ENCODE results near the gene NARS2.

The NARS2 gene

DNA sequence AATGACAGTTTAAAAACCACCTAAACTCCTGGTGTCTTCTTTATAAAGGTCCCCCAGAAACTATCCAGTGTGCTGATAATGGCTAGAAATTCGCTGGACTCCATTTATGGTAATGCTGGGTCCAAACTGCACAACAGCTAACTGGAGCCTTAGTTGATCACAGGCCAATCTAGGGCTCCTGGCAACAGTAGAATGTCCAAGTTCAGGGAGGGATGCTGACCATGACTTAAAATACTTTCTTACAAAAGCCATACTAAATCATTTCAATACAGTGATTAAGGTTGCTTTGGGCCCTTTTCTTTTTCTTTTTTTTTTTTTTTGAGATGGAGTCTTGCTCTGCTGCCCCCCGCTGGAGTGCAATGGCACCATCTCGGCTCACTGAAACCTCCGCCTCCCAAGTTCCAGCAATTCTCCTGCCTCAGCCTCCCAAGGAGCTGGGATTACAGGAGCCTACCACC, 142.6 kb downstream of the NARS2 start:
- Histone ChIP-seq H3F3A (ENCODE audit: insufficient read depth, low read length) (peaks cover 12% of the 10 kb centered on the region), H3K4me1 (ENCODE audit: low read length) (peaks cover 30% of the 10 kb centered on the region), H3K4me2 (ENCODE audit: low read depth, low read length) (no peak overlapping the region), H2AFZ (ENCODE audit: low read length) (no peak overlapping the region), H3K36me3 (replicated peaks; ENCODE audit: insufficient read depth, low read length) (no peaks in the 10 kb centered on the region), H3K79me2 (ENCODE audit: low read length) (no peaks in the 10 kb centered on the region), H3K27ac (ENCODE audit: low read length) (no peak overlapping the region), H3K9ac (ENCODE audit: low read length) (no peak overlapping the region), H3K9me2 (replicated peaks; ENCODE audit: insufficient read depth, low read length) (no peaks in the 10 kb centered on the region), H3K9me3 (replicated peaks; ENCODE audit: insufficient read depth, low read length) (no peaks in the 10 kb centered on the region), H4K20me1 (ENCODE audit: insufficient read depth, low read length) (no peaks in the 10 kb centered on the region), H3K4me3 (ENCODE audit: low read length) (no peak overlapping the region), H3K27me3 (replicated peaks; ENCODE audit: insufficient read depth, low read length) (no peaks in the 10 kb centered on the region)
- peak; percentile 9 for DNase-seq
- no peak for TF ChIP-seq EZH2phosphoT487 (IDR thresholded peaks at IDR 0.05; ENCODE audit: low read length)
- TF ChIP-seq, protein P1, sequence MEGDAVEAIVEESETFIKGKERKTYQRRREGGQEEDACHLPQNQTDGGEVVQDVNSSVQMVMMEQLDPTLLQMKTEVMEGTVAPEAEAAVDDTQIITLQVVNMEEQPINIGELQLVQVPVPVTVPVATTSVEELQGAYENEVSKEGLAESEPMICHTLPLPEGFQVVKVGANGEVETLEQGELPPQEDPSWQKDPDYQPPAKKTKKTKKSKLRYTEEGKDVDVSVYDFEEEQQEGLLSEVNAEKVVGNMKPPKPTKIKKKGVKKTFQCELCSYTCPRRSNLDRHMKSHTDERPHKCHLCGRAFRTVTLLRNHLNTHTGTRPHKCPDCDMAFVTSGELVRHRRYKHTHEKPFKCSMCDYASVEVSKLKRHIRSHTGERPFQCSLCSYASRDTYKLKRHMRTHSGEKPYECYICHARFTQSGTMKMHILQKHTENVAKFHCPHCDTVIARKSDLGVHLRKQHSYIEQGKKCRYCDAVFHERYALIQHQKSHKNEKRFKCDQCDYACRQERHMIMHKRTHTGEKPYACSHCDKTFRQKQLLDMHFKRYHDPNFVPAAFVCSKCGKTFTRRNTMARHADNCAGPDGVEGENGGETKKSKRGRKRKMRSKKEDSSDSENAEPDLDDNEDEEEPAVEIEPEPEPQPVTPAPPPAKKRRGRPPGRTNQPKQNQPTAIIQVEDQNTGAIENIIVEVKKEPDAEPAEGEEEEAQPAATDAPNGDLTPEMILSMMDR (IDR thresholded peaks at IDR 0.05; ENCODE audit: low read length): peak; percentile 45

DNA sequence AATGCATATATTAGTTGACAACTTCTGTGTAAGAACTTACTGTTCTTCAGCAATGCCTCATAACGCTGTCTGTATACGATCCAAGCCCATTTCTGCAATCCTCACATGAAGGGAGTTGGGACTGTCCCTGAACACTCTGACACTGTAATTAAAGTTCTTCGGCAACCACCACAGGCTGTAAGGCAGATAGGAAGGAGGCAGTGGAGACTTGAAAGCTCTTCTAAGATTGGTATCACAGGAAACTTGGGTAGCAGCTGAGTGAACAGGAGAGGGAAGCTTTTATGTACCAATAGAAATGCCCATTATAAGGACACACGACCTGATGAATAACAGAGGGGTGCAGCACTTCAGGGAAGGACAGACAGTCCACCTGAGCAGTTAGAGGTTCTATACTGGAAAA, 145.0 kb downstream of the NARS2 start:
- H3K9me3 ChIP-seq (replicated peaks; ENCODE audit: insufficient read depth, low read length): no peaks in the 10 kb centered on the region
- peak overlapping the region; percentile 5; the same call in 1 of the 2 replicates for H3K4me2 ChIP-seq (ENCODE audit: low read depth, low read length)
- no peak overlapping the region for H3K9ac ChIP-seq (ENCODE audit: low read length)

DNA sequence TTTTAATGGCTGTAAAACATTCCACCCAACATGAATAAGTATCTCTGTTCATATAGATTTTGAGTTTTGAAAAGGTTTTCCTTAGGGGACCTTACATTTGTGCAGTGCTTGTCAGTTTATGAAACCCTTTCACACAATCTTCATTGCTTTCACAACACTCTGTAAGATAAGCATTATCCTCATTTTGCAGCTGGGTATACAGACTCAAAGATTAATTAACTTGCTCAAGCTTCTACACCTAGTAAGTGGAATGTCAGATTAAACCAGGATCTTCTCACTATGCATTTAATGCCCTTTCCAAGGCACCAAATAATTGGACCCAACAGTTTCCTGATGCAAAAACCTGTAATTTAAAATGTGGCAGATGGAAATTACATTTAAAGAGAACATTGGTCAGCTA, 145.5 kb downstream of the NARS2 start:
- Histone ChIP-seq H3K27me3 (replicated peaks; ENCODE audit: insufficient read depth, low read length) (no peaks in the 10 kb centered on the region), H3K4me3 (ENCODE audit: low read length) (no peak overlapping the region), H3K4me2 (ENCODE audit: low read depth, low read length) (peak overlapping the region; percentile 5; the same call in 1 of the 2 replicates), H2AFZ (ENCODE audit: low read length) (no peak overlapping the region), H3F3A (ENCODE audit: insufficient read depth, low read length) (peaks cover 32% of the 10 kb centered on the region), H3K9me3 (replicated peaks; ENCODE audit: insufficient read depth, low read length) (no peaks in the 10 kb centered on the region), H3K27ac (ENCODE audit: low read length) (peak overlapping the region; percentile 14; the same call in 1 of the 2 replicates), H3K79me2 (ENCODE audit: low read length) (no peaks in the 10 kb centered on the region), H3K9ac (ENCODE audit: low read length) (no peak overlapping the region), H3K9me2 (replicated peaks; ENCODE audit: insufficient read depth, low read length) (no peaks in the 10 kb centered on the region), H3K4me1 (ENCODE audit: low read length) (peaks cover 53% of the 10 kb centered on the region), H4K20me1 (ENCODE audit: insufficient read depth, low read length) (no peaks in the 10 kb centered on the region), H3K36me3 (replicated peaks; ENCODE audit: insufficient read depth, low read length) (no peaks in the 10 kb centered on the region)
- TF ChIP-seq EZH2 (optimal IDR thresholded peaks at IDR 0.05; ENCODE audit: low read depth, low read length): no peak
- TF ChIP-seq EZH2phosphoT487 (IDR thresholded peaks at IDR 0.05; ENCODE audit: low read length): no peak
- TF ChIP-seq, protein P1 (IDR thresholded peaks at IDR 0.05; ENCODE audit: low read length): no peak
- no peak for DNase-seq

More for the DNA sequence above, 145.0 kb downstream of the NARS2 start:
- Histone ChIP-seq H3K4me3 (ENCODE audit: low read length) (no peak overlapping the region), H4K20me1 (ENCODE audit: insufficient read depth, low read length) (no peaks in the 10 kb centered on the region), H3K36me3 (replicated peaks; ENCODE audit: insufficient read depth, low read length) (no peaks in the 10 kb centered on the region), H2AFZ (ENCODE audit: low read length) (no peak overlapping the region), H3K9me2 (replicated peaks; ENCODE audit: insufficient read depth, low read length) (no peaks in the 10 kb centered on the region), H3F3A (ENCODE audit: insufficient read depth, low read length) (peaks cover 28% of the 10 kb centered on the region), H3K27ac (ENCODE audit: low read length) (peak overlapping the region; percentile 14; the same call in 1 of the 2 replicates), H3K4me1 (ENCODE audit: low read length) (peaks cover 49% of the 10 kb centered on the region), H3K79me2 (ENCODE audit: low read length) (no peaks in the 10 kb centered on the region), H3K27me3 (replicated peaks; ENCODE audit: insufficient read depth, low read length) (no peaks in the 10 kb centered on the region)
- TF ChIP-seq, protein P1 (IDR thresholded peaks at IDR 0.05; ENCODE audit: low read length): no peak
- TF ChIP-seq EZH2 (optimal IDR thresholded peaks at IDR 0.05; ENCODE audit: low read depth, low read length) (no peak), EZH2phosphoT487 (IDR thresholded peaks at IDR 0.05; ENCODE audit: low read length) (no peak)
- peak; percentile 6 for DNase-seq
